Head of caudate nucleus (tissue), 42 donors: ENCODE measurements around the gene GABRE.
"Not testable (repeated sequence)": the region's sequence is repeated elsewhere in the genome, so short reads cannot be mapped to it uniquely, and the experiment has no call there.

Experiments used
- DNase-seq, 42 donors: peaks; one replicate each; pipeline versions ENCODE4 v3.0.0 to v3.0.0-alpha.2; 2020 to 2021; ENCODE audit warnings: mixed read lengths in 7 of 42
- intact Hi-C: fragments of 100-400 bp; cut with DNase I; formaldehyde crosslinking; loops from one replicate; pipeline ENCODE4 v1.15.0; 2022

The GABRE gene

DNA sequence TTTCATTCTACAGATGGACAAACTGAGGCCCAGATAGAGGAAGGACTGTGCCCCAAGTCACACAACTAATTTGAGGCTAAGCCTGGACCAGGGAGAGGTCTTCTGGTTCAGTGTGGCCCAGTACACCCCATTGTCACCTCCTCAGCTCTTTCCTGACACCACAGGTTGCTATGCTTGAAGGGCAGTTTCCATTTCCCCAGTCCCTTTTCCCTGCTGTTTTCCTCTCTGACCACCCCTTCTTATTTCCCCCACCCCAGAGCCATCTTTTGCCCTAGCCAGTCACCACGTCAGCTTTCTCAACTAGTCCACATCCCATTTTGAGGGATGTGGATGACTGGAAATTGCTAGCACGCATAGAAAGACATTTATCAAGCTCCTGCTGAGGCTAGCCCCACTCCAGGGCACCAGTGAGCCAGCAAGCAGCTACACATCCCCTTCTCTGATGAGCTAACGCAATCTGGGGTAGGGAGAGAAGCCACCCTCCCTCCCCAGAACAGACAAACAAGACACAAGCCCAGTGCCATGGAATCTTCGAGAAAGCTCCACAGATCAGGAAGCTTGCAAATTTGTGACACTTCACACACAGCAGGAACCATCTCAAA, 1.3 kb downstream of the GABRE start:
- no peak for DNase-seq
- intact Hi-C loops, result no loop called here

DNA sequence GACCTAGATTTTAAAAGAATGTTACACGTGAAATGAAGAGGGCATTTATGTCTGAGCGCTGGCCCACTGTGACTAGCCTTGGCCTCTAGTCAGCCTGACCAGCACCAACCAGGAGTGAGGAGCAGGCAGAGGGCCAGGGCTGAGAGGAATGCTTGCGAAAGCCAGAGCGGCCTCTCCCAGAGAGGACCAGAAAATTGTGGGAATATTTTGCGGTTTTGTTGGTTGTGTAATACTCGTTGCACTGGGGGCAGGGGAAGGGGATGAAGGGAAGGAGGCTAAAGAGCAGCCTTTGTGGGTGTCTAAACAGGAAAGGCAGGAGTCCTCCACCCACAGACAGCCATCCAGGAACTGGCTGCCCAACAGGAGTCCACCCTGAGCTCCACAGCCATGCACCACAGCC, 3.8 kb downstream of the GABRE start:
- DNase-seq, result peak in 11 of 42 donors; percentile 8 to 46 (median 13)
- intact Hi-C loops, result no loop called here

DNA sequence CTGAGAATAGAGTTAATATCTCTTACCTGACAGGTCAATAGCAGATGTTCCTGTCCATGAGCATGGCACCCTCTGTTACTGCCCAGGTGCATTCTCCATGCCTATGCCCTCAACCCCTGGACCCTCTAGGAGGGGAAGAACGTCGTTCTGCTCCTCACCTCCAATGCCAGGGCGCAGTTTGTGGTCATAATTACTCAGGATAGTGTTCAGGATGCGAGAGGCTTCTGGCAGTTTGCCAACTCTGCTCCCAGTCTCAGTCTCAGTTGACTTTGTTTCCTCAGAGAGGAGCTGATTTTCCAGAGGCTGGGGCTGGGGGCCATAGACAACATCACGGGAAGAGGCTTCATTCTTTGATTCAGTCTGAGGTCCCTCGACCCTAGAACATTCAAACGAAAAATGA, 4.4 kb downstream of the GABRE start:
- peak in 2 of 42 donors; percentile 3 to 42 for DNase-seq
- intact Hi-C loops, result no loop called here

- DNase-seq, result no peak
- intact Hi-C loops, result no loop called here
Measured at GRCh38 chrX:151966236-151966635, 8.2 kb downstream of the GABRE start.

DNA sequence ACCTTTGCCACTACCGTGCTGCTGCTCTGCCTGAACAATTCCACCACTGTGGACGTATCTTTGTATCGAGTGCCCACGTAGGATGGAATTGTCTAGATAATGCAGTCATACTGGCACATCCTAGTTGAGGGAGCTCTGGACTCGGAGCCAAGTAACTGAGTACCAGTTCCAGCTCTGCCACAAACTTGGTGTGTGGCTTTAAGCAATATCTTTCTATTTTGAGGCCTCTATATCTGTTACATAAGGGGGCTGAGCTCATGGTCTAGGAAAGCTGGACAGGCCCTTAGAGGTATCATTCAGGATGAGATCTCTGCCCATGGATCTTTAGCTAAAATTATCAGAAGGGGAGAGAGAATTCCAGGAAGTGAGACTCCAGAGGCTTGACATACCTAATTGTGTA, 12.4 kb downstream of the GABRE start:
- no peak for DNase-seq
- intact Hi-C loops, result no loop called here

- intact Hi-C loops, result no loop called here
- DNase-seq, result no peak
Measured at GRCh38 chrX:151958101-151958500, 16.4 kb downstream of the GABRE start.

DNA sequence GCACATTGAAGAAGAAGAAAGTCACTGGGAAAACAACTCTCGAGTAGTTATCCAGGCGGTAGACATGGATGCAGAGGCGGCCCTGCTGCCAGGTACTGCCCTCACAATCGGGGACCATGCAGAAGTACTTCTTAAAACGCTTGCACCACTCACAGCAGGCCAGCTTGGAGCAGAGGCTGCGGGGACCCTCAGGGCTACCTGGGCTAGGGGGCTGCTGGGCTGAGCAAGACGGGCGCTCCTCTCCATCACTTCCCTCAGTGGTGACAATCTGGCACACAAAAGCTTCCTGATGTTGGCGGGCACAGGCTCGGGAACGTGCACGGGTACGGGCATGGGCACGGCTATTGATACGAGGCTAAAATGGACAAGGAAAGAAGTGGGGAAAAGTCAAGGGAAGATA, 19.7 kb downstream of the GABRE start:
- DNase-seq, result no peak
- intact Hi-C loops, result no loop called here

- DNase-seq, result no peak
- intact Hi-C loops, result no loop called here
Measured at GRCh38 chrX:151938172-151938571, 36.3 kb downstream of the GABRE start.

DNA sequence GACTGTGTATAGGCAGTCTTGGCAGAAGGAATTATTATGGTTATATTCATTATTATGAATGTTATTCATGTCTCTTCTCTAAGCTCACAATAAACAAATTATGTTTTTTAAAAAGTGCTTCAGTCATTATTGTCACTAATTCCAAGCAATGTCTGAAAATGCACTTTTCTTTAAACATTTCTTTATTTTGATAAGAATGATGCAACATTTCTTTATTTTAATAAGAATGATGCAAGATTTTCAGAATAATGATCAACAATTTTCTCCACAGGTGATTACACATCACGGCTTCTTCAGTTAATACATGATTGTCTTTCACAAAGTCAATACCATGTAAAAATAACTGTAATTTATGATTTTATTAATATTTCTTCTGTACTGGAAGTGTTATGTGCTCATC, 39.1 kb downstream of the GABRE start:
- intact Hi-C loops, result no loop called here
- DNase-seq, result no peak

DNA sequence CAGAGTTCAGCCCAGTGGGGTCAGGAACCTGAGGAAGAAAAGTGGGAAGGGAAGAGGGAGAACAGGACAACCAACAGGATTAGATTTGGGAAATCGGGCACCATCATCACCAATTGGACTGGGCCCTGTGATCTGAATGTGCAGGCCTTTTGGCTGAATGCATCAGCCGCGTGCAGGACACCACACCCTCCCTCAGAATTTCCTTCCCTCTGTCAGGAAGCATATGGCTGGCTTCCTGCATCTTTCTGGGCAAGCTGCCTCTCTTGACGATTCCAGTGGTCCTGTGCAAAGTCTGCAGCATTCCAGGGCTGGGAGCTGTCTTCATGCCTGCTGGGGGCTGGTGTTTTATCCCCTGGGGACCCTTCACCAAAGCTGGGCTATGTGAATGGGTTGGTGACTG, 45.4 kb downstream of the GABRE start:
- DNase-seq, result no peak
- intact Hi-C loops, result no loop called here

DNA sequence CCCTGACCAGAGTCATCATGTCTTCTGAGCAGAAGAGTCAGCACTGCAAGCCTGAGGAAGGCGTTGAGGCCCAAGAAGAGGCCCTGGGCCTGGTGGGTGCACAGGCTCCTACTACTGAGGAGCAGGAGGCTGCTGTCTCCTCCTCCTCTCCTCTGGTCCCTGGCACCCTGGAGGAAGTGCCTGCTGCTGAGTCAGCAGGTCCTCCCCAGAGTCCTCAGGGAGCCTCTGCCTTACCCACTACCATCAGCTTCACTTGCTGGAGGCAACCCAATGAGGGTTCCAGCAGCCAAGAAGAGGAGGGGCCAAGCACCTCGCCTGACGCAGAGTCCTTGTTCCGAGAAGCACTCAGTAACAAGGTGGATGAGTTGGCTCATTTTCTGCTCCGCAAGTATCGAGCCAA, 50.8 kb downstream of the GABRE start:
- no peak for DNase-seq
- intact Hi-C loops, result no loop called here

DNA sequence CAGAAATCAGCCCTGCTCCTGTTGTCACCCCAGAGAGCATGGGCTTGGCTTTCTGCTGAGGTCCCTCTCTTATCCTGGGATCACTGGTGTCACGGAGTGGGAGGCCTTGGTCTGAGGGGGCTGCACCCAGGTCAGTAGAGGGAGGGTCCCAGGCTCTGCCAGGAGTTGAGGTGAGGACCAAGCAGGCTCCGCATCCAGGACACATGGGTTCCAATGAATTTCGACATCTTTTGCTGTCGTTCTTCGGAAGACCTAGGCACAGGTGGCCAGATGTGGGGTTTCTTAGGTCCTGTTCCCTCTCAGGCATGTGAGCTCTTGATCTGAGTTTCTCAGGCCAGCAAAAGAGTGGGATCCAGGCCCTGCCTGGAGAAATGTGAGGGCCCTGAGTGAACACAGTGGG, 51.8 kb downstream of the GABRE start:
- intact Hi-C loops, result no loop called here
- DNase-seq, result no peak

DNA sequence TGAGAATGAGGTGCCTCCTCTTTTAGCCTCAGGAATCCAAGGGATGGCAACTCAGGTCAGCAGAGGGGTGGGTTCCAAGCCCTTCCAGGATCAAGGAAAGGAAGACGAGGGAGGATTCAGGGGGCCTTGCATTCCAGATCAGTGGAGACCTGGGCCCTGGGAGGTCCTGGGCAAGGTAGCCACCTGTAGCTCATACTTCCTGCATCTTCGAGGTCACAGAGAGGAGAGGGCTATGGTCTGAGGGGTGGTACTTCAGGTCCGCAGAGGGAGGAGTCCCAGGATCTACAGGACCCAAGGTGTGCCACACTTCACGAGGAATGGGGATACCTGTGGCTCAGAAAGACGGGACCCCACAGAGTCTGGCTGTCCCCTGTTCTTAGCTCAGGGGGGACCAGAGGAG, 52.6 kb downstream of the GABRE start:
- DNase-seq, result no peak

GRCh38 chrX:151921292-151921691, 53.2 kb downstream of the GABRE start:
- no peak for DNase-seq
- intact Hi-C loops, result no loop called here

More for the DNA sequence above, 52.6 kb downstream of the GABRE start:
- intact Hi-C loops, result no loop called here

- intact Hi-C loops, result no loop called here
- DNase-seq, result no peak
Measured at GRCh38 chrX:151920530-151920929, 53.9 kb downstream of the GABRE start.

DNA sequence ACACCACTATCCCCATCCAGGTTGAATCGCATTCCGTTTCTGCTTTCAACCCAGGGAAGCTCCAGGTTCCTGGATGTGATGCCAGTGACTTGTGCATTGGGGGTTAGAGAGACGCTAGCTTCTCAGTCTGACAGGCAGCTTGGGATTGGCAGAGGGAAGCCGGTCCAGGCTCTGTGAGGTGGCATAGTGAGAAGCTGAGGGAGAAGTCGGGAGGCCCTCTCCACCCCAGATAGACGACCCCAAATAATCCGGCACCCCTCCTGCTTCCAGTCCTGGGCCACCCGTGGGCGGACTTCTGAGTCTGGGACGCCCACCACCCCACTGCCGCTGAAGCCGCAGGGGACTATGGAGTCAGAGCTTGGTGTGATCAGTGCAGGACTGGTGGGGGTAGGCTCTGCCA, 54.4 kb downstream of the GABRE start:
- no peak for DNase-seq
- intact Hi-C loops, result no loop called here

GRCh38 chrX:151919610-151920009, 54.9 kb downstream of the GABRE start:
- DNase-seq, result no peak

DNA sequence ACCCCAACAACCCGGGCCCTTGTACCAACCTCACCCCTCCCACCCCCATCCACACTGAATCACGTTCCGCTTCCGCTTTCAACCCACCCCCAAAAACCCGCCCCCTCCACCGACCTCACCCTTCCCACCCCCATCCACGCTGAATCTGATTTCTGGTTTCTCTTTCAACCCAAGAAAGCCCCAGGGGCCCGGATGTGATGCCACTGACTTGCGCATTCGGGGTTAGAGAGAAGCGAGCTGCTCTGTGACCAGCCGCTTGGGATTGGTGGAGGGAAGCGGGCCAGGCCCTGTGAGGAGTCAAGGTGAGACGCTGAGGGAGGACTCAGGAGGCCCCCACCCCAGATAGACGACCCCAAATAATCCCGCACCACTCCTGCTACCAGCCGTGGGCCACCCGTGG, 55.7 kb downstream of the GABRE start:
- DNase-seq, intact Hi-C loops: not testable (repeated sequence)

More at GRCh38 chrX:151919610-151920009, 54.9 kb downstream of the GABRE start:
- intact Hi-C loops, result no loop called here

GRCh38 chrX:151912780-151913179, 61.7 kb downstream of the GABRE start, which contains the start of gene MAGEA4:
MAGEA4 (plus strand) TSS chrX:151912889; CDS start chrX:151923665, 10,776 bp downstream.
- intact Hi-C loops, result no loop called here
- no peak for DNase-seq

- no peak for DNase-seq
Measured at GRCh38 chrX:151912221-151912620, 62.3 kb downstream of the GABRE start.

GRCh38 chrX:151904989-151905388, 69.5 kb downstream of the GABRE start:
- no peak for DNase-seq
- intact Hi-C loops, result no loop called here

More at GRCh38 chrX:151912221-151912620, 62.3 kb downstream of the GABRE start:
- intact Hi-C loops, result no loop called here
